Liver (tissue), 3 donors: ENCODE data around the gene USO1.
"Not testable (repeated sequence)": the region's sequence is repeated elsewhere in the genome, so short reads cannot be mapped to it uniquely, and the experiment has no call there.

Experiments used
- EGR1 ChIP-seq, 2 donors: IDR thresholded peaks; 2 replicates each; pipeline ENCODE4 v1.6.1; 2016 to 2018; ENCODE audit warnings: antibody characterized with exemption in 2 of 2, low read depth in 2 of 2
- FOXA1 ChIP-seq: IDR thresholded peaks from 2 replicates; pipeline ENCODE4 v1.6.1; 2016; ENCODE audit warnings: antibody characterized with exemption
- JUND ChIP-seq, 2 donors: IDR thresholded peaks; 2 replicates each; pipeline ENCODE4 v1.6.1; 2016; ENCODE audit warnings: antibody characterized with exemption in 2 of 2
- RAD21 ChIP-seq, 2 donors: IDR thresholded peaks; 2 replicates each; pipeline ENCODE4 v1.6.1; 2016; ENCODE audit warnings: antibody characterized with exemption in 2 of 2, mild to moderate bottlenecking in 2 of 2
- RXRA ChIP-seq, 2 donors: IDR thresholded peaks; 2 replicates each; pipeline ENCODE4 v1.6.1; 2017 to 2018; ENCODE audit warnings: antibody characterized with exemption in 2 of 2, mild to moderate bottlenecking in 1 of 2
- SP1 ChIP-seq: IDR thresholded peaks from 2 replicates; pipeline ENCODE4 v1.6.1; 2018; ENCODE audit warnings: antibody characterized with exemption, mild to moderate bottlenecking
- TAF1 ChIP-seq: conservative IDR thresholded peaks from 2 replicates; pipeline ENCODE4 v1.6.1; 2016; ENCODE audit warnings: antibody characterized with exemption, mild to moderate bottlenecking
- YY1 ChIP-seq: IDR thresholded peaks from 2 replicates; pipeline ENCODE4 v1.6.1; 2016; ENCODE audit warnings: antibody characterized with exemption, mild to moderate bottlenecking
- TF ChIP-seq, protein P1 (sequence below): fragments of 150-350 bp; IDR thresholded peaks from 2 replicates; pipeline ENCODE4 v1.5.1; 2017; ENCODE audit warnings: improper control_type of control experiment, low read depth, low read length; ENCODE audit not compliant: missing input control
- TF ChIP-seq, protein P2 (sequence below): IDR thresholded peaks from 2 replicates; pipeline ENCODE4 v1.6.1; 2016; ENCODE audit warnings: antibody characterized with exemption
- TF ChIP-seq, protein P3 (sequence below): IDR thresholded peaks from 2 replicates; pipeline ENCODE4 v1.6.1; 2016; ENCODE audit warnings: antibody characterized with exemption, mild to moderate bottlenecking
- TF ChIP-seq, protein P4 (sequence below): IDR thresholded peaks from 2 replicates; pipeline ENCODE4 v1.6.1; 2016; ENCODE audit warnings: antibody characterized with exemption
- donor health status: healthy.
- donor health status: healthy.

DNA sequence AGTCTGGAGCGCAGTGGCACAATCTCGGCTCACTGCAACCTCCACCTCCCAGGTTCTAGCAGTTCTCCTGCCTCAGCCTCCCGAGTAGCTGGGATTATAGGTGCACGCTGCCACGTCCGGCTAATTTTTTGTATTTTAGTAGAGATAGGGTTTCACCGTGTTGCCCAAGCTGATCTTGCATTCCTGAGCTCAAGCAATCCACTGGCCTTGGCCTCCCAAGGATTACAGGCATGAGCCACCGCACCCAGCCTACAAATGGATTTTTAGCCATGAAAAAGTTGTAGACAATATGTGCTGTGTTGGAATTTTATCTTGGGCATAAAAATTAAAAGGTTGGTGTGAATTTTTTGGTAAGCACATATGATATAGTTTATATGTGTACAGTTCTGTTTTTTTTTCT lies 81.7 kb downstream of the USO1 start:
- not testable (repeated sequence) for TF ChIP-seq SP1; FOXA1; YY1; RAD21 (IDR thresholded peaks at IDR 0.05); TAF1; RXRA (IDR thresholded peaks at IDR 0.05); JUND (IDR thresholded peaks at IDR 0.05); EGR1 (IDR thresholded peaks at IDR 0.05; ENCODE audit: low read depth in 2 of 2)
- TF ChIP-seq, protein P1, sequence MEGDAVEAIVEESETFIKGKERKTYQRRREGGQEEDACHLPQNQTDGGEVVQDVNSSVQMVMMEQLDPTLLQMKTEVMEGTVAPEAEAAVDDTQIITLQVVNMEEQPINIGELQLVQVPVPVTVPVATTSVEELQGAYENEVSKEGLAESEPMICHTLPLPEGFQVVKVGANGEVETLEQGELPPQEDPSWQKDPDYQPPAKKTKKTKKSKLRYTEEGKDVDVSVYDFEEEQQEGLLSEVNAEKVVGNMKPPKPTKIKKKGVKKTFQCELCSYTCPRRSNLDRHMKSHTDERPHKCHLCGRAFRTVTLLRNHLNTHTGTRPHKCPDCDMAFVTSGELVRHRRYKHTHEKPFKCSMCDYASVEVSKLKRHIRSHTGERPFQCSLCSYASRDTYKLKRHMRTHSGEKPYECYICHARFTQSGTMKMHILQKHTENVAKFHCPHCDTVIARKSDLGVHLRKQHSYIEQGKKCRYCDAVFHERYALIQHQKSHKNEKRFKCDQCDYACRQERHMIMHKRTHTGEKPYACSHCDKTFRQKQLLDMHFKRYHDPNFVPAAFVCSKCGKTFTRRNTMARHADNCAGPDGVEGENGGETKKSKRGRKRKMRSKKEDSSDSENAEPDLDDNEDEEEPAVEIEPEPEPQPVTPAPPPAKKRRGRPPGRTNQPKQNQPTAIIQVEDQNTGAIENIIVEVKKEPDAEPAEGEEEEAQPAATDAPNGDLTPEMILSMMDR: not testable (repeated sequence)
- TF ChIP-seq, protein P2, sequence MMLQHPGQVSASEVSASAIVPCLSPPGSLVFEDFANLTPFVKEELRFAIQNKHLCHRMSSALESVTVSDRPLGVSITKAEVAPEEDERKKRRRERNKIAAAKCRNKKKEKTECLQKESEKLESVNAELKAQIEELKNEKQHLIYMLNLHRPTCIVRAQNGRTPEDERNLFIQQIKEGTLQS: not testable (repeated sequence)
- TF ChIP-seq, protein P3, sequence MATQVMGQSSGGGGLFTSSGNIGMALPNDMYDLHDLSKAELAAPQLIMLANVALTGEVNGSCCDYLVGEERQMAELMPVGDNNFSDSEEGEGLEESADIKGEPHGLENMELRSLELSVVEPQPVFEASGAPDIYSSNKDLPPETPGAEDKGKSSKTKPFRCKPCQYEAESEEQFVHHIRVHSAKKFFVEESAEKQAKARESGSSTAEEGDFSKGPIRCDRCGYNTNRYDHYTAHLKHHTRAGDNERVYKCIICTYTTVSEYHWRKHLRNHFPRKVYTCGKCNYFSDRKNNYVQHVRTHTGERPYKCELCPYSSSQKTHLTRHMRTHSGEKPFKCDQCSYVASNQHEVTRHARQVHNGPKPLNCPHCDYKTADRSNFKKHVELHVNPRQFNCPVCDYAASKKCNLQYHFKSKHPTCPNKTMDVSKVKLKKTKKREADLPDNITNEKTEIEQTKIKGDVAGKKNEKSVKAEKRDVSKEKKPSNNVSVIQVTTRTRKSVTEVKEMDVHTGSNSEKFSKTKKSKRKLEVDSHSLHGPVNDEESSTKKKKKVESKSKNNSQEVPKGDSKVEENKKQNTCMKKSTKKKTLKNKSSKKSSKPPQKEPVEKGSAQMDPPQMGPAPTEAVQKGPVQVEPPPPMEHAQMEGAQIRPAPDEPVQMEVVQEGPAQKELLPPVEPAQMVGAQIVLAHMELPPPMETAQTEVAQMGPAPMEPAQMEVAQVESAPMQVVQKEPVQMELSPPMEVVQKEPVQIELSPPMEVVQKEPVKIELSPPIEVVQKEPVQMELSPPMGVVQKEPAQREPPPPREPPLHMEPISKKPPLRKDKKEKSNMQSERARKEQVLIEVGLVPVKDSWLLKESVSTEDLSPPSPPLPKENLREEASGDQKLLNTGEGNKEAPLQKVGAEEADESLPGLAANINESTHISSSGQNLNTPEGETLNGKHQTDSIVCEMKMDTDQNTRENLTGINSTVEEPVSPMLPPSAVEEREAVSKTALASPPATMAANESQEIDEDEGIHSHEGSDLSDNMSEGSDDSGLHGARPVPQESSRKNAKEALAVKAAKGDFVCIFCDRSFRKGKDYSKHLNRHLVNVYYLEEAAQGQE: not testable (repeated sequence)
- TF ChIP-seq, protein P4, sequence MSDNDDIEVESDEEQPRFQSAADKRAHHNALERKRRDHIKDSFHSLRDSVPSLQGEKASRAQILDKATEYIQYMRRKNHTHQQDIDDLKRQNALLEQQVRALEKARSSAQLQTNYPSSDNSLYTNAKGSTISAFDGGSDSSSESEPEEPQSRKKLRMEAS: not testable (repeated sequence)
